HG03196 (cell line): ENCODE data around the gene HEATR9.

Experiments
- ATAC-seq: cut with Tn5 transposase; IDR thresholded peaks from one replicate; pipeline ENCODE4 v1.9.1; 2021; ENCODE audit not compliant: unreplicated experiment

The HEATR9 gene

DNA sequence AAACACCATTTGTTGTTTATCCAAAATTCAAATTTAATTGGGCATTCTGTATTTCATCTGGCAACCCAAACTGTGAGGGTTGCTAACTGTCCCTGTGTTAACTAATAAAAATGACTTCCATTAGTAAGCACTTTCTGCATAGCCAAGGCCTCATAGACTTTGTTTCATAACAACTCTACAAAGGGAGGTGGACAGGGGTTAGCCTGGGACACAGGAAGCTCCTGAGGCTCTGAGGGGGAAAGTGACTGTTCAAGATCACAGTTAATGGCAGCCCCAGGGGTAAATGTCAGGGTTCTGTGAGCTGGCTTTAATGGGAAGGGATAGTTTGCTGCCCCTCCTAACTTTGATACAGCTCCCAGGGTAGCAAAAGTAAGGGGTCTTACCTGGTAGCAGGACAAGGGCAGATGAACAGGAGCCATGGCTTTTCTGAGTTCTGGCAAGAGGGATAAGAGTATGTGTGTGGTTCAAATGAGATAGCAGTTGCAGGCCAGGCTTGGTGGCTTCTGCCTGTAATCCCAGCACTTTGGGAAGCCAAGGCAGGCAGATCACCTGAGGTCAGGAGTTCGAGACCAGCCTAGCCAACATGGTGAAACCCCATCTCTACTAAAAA, 2.2 kb downstream of the HEATR9 start:
- no peak for ATAC-seq

DNA sequence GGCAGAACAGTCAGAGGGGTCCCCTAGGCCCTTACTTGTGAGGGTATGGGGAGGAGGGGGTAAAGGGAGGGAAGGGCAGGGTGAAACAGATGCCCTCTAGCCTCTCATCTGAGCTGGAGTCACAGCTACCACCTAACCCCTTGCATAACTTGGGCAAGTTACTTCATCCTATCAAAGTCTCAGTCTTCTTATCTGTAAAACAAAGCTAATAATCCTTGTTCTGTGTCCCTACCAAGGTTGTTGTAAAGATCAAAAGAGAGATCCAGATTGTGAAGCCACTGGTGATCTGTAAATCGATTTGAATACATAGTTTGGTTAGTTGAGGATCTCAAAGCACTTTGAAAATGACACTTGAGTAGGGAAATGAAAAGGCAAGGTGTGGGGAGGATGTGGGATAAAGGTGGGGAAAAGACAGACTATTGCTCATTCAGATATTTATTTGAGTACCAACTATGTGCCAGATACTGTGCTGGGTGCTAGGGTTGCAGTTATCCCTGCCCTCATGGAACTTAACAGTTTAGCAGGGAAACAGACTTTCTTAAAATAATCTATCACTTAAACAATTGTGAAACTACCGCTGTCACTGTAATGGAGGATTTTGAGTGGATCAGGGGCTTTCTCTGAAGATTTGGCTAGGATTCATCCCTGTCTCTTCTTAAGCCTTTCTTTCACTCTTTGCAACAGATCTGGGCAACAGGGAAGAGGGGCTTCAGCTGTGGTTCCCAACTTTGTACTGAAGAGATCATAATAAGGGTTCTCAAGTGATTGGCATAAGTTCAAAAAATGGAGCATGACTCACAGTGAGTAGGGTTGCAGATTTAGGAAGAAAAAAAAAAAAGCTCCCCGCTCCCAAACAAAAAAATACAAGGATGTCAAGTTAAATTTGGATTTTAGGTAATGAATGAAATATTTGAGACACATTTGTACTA, 3.0 kb downstream of the HEATR9 start:
- ATAC-seq = no peak

DNA sequence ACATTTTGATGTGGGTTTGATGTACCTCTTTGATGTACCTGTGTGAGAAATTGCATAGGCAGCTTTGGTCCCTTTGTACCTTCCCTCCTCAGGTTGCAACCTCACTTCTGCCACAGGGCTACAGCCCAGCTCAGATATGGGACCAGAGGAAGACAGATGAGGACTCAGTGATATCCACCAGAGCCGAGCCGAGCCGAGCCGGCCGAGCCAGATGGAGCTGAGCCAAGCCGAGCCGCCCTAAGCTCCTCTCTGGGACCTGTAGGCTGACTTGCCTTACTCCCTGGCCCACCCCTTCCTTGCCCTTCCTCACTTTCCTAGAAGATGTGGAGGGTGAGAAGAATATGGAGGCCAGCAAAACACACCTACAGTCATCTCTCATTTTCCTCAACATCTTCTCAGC, 3.8 kb downstream of the HEATR9 start:
- no peak for ATAC-seq

DNA sequence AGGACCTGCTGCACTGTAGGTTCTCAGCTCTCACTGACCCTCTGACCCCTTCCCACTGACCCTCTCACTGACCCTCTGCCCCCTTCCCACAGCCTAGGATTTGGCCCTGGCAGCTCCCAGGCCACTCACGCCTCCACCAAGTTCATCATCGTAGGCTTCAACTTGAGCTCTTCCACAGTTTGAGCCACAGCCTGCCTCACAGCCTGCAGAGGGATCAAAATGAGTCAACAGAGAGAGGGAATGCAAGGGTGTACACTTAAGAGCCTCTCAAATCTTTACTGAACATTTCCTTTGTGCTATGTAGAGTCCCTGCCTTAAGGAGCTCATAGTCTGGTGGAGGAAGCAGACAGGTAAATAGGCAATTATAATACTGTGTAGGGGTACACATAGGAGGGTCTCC, 12.1 kb downstream of the HEATR9 start:
- no peak for ATAC-seq

DNA sequence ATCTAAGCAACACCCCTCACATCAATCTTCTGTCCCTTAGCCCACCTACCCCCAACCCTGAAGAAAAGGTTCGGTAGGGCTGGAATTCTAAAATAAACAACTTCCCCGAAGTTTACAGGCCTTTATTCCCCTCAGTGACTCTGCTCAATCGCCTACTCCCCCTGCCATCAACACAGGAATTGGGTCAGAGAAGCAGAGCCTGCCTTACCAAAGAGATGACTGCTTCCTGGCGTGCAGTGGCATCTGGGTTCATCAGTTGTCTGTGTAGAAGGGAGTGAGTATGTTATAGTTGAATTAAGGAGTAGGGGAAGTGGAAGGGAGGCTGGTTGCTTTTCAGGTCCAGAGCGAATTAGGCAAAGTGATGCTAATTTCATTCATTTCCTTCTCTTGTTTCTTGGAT, 12.7 kb downstream of the HEATR9 start:
- ATAC-seq = no peak

DNA sequence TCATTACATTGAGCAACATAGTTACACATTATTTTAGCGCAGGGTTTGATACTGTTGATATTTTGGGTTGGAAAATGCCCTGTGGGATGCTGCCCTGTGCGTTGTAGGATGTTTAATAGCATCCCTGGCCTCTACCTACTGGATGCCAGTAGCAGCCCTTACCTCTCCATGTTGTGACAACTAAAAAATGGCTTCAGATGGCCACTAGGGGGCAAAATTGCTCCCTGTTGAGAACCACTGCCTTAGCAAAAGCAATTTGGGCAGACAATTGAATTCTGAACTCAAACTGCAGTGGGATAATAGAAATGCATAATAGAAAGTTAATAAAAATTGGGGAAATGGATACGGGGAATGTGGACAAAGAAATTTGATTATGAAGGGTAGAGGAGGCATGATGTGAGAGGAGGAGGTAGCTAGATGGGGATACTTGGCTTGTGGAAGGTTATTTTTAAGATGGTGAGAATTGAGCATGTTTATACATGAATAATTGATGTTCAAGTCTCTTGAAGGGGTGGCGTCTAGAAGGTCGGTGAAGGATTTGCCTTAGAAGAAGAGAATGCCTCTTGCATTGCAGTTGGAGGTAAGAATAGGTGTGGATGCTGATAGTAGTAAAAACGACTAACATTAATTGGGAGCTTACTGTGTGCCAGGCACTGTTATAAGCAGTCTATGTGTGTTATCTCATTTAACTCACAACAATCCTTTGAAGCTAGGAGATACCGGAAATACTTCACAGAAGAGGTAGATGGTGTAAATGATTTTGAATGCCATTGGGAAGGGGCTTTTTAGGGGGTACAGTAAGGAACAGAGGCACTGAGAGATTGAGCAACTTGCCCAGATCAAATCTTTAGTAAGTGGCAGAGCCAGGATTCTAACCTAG, 19.0 kb downstream of the HEATR9 start:
- ATAC-seq = no peak

DNA sequence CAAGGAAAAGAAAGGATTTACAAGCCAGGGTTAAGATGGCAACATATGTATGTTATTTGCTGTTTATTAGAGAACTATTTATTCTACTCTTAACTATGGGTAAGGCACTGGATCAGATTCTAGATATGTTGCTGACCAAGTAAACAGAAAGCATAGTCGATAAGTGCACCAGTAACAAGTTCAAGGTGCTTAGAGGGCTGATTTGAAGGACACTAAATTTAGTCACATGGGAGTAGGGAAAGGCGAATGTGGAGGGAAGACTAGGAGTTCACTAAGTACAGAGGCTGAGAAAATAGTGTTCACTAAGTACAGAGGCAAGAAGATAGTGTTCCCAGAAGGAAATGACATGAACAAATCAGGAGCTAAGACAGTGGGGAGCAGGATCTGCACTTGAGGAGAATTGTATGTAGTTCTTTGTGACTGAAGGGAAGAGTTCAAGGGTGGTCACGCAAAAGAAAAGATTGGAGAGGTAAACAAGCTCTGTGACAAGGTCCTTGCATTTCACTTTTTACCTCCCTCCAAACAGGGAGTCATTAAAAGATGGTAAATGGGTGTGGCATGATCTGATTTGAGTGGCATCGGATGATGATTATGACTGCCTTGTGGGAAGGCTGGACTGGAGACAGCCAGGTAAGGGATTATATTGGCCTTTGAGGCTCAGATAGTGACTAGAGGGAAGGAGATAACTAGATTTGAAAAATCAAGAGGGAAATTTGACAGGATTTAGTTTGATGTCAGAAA, 20.9 kb downstream of the HEATR9 start:
- no peak for ATAC-seq

DNA sequence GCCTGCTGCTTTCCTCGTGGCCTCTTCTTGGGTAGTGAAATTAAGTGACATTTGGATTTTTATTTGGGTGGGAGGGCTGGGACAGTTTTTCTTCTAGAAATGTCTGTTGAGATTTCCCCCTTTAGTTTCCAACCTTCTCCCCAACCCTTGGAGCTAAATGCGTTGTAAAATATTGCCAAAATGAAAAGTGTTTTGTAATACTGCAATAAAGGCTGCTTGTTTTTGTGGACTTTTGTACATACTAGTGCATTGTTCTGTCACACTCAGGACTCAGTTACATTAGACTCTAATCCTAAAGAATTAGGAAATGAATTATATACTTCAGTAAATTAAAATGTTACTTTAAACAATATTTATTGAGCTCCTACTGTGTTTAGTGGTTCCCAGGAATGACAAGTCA, 21.7 kb downstream of the HEATR9 start:
- no peak for ATAC-seq

DNA sequence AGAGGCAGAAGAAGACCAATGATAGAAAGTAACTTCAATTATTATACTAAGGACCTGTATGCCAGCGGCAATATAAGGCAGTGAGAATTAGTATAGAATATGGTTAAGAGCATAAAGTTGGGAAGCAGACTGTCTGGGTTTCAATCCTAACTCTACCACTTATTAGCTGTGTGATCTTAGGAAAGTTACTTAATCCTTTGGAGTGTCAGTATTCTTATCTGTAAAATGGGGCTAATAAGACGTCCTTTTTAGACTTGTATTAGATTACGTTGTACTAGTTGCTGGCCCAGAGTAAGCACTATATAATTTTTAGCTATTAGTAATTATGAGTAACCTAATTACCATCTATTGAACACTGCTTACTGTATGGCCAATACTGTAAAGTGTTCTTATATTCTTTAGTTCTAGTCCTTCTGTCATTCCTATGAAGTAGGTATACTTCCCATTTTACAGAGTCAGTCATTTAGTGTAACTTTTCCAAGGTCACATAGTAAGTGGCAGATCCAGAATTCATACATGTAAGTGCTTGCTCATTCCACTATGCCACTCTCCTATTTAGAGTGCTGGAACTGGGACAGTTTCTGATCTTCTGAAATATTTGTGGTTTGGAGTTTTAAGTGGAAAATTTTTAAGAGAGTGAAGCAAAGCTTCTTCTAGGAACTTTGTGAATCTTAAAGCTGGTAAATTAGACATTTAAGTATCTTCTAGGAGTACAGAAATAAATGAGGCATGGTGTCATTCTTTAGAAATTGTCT, 22.5 kb downstream of the HEATR9 start:
- no peak for ATAC-seq

DNA sequence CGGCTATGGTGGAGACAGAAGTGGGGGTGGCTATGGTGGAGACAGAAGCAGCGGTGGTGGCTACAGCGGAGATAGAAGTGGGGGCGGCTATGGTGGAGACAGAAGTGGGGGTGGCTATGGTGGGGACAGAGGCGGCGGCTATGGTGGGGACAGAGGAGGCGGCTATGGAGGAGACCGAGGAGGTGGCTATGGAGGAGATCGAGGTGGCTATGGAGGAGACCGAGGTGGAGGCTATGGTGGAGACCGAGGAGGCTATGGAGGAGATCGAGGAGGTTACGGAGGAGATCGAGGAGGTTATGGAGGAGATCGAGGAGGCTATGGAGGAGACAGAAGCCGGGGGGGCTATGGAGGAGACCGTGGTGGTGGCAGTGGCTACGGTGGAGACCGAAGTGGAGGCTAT, 24.1 kb downstream of the HEATR9 start:
- no peak for ATAC-seq

DNA sequence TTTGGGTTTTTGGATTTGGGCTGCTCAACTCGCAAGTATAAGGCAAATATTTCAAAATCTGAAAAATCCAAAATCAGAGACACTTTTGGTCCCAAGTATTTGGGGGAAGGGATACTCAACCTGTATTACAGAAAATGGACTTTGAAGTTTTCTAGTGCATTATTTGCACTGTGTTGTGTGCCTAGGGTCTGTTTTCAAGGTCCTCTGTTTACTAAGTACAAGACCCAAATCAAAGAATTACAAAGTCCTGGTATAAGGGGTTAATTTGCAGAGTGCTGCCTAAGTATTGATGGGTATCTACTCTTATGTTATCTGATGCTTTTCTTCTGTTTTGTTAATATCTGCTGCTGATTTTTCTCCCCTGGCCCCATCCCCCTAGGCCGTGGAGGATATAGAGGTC, 25.0 kb downstream of the HEATR9 start:
- ATAC-seq = no peak

DNA sequence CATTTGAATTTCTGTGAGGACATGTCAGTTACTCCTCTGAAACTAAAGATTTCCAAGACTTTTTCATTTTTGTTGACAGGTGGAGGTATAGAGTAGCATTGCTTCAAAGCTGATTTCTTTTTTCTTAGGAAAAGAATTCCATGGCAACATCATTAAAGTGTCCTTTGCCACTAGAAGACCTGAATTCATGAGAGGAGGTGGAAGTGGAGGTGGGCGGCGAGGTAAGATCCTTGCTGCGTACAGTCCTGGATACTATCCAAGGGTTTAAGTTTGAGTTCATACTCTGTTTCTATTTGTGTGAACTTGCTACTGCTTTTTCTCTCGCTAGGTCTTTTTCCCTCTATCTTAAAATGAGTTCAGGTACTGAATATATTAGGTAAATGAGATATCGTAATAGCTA, 26.5 kb downstream of the HEATR9 start:
- no peak for ATAC-seq

DNA sequence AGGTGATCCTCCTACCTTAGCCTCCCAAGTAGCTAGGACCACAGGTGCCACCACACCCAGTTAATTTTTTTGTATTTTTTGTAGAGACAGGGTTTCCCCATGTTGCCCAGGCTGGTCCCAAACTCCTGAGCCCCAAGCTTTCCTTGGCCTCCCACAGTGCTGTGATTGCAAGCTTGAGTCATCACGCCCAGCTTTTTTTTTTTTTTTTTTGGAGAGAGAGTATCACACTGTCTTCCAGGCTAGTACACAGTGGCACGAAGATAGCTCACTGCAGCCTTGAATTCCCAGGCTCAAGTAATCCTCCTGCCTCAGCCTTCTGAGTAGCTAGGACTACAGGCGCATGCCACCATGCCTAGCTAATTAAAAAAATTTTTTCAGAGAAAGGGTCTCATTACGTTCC, 27.2 kb downstream of the HEATR9 start:
- no peak for ATAC-seq

DNA sequence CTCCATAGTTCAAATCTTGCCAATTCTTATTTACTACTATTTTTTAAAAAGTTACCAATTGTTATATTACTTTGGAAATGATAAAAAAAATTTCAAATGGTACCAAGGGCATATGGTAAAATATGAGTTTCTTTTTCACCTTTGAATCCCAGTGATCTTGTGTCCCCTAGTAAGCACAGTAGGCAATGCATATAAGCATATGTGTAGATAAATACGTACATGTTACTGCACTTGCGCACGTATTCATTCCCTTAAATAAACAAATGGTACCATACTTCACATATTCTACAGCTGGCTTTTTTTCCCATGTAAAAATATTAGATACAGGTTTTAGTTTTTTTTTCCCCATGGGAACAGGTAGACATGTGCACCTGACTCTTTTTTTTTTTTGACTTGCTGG, 27.6 kb downstream of the HEATR9 start:
- ATAC-seq = no peak

DNA sequence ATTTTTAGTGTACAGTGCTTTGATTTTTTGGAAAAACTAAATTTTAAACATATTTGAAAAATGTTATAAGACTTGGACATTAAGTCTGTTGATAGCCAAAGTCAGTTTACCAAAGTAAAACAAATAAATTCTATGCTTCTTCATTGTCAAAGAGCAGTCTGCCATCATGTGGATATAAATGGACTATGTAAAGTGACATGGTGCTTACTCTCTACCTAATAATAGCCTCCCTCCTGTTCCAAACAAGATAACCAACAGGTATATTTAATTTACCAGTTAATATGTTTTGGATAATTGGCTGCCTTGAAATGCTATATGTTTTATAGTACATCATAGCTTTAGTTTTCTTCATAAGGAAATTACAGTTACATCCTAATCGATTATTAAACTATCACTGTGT, 43.5 kb downstream of the HEATR9 start:
- ATAC-seq = no peak

DNA sequence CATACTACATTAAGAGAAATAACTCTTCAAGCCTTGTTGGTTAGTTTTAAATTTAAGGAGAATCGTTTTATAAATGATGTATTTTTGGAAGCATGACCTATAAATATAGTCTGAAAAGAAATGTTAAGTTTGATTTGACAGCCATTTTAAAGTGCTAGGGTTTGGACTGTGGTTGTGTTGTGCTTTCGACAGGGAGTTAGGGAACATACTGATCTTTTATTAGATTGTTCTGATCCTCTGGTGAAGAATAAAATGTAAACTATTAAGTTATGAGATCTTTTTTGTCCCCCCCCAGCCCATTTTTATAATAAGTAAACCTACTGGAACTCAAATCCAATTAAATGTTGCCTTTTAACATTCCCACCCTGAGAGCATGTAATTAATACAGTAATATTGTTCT, 47.4 kb downstream of the HEATR9 start:
- ATAC-seq = no peak

DNA sequence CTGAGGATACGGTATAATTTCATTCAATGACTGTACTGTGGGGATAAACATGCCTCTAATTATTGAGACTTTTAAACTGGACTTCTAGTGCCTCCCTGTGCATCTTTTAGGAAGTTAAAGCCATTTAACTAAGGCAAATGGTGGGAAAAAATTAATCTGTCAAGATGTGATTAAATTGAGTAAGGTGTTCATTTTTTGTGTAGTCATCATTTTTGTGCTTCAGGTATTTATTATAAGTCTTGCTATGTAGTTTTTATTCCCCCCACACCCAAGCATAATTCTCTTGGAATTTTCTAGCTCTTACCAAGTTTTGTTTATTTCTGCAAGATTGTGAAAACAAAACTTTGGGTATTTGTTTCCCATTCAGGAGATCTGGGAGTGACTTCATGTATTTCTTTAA, 49.2 kb downstream of the HEATR9 start:
- ATAC-seq = no peak

DNA sequence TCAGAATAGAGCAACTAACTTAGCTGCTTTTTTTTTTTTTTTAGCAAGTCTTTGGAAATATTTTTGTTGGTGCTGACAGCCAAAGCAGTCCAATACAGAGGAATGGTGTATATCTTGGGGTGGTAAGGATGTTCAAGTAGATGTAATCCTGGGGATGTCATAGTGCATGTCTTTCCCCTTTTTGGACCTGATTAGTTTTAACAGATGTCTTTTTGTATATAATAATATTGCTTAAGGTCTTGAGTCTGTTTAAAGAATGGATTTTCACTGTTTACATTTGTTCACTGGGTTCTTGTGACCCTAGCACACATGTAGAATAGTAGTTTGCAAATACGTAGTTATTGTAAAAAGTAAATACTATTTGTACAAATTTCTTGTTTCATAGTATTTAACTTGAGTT, 51.5 kb downstream of the HEATR9 start:
- no peak for ATAC-seq

DNA sequence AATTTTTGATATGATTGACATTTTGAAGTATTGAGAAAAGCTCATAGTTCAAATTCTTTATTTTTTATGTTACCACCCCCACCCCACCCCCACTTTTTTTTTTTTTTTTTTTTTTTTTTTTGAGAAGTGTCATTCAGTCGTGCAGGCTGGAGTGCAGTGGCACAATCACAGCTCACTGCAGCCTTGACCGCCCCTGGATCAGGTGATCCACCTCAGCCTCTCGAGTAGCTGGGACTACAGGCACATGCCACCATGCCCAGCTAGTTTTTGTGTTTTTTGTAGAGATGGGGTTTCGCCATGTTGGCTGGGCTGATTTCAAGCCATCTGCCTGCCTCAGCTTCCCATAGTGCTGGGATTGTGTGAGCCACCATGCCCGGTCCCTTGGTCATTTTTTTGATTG, 52.0 kb downstream of the HEATR9 start:
- no peak for ATAC-seq

DNA sequence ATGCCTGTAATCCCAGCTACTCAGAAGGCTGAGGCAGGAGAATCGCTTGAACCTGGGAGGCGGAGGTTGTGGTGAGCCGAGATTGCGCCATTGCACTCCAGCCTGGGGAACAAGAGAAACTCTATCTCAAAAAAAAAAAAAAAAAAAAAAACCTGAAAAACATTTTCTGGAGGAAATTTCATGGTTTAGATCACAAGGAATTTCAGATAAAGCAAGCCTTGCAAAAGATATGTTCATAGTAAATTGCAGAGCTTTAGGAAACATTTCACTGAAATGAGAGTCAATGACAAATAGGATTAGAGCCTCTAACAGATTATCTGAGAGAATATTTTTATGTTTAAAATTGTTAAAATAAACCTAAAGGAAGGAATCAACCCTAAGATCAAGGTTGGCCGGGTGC, 56.2 kb downstream of the HEATR9 start:
- no peak for ATAC-seq
